Measurements from ENCODE around the gene GRIN3A.

DNA sequence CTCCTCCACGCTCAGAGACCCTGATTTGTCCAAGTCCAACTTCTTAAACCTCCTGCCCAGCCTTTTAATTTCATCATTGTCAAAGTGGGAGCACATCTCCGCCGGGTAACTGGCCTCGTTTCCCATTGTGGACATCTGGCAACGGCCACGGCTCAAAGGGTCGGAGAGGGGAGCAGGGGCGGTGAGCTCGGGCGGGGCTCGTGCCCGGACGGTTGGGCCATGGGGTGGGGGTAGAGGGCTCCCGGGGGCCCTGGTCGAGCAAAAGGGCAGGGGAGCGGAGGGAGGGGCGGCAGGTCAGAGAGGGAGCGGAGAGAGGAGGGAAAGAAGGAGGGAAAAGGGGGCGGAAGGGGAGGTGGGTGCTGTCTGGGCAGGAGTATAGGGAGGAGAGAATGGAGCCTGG is 143.7 kb downstream of the GRIN3A start, which contains the start of gene PPP3R2:
- TF ChIP-seq POLR2A (IDR thresholded peaks at IDR 0.05; ENCODE audit: low read depth, low read length), result no peak
- TF ChIP-seq POLR2AphosphoS5 (IDR thresholded peaks at IDR 0.05; ENCODE audit: low read depth, low read length), result no peak
- no peak for TF ChIP-seq PAX5 (IDR thresholded peaks at IDR 0.05; ENCODE audit: insufficient read depth, low read length, severe bottlenecking)
